ENCODE measurements around the gene BBS2.
"Not testable (repeated sequence)": the region's sequence is repeated elsewhere in the genome, so short reads cannot be mapped to it uniquely, and the experiment has no call there.

The BBS2 gene

DNA sequence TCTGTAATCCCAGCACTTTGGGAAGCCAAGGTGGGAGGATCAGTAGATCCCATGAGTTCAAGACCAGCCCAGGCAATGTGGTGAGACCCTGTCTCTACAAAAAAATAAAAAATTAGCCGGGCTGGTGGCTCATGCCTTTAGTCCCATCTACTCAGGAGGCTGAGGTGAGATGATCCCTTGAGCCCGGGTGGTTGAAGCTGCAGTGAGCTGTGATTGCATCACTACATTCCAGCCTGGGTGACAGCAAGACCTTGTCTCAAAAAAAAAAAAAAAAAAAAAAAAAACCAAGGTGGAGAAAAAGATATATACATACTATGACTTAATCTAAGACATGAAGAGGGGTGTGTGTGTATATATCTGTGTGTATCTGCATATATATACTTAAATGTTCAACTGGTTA lies 26.7 kb downstream of the BBS2 start:
- no peak overlapping the region for H3K4me3 ChIP-seq (replicated peaks; ENCODE audit: low read depth, low read length)
- no peak for DNase-seq (ENCODE audit: extremely low read depth, low read depth)
- TF ChIP-seq CTCF (IDR thresholded peaks at IDR 0.05; ENCODE audit: low read depth, low read length, missing control alignments) = no peak

DNA sequence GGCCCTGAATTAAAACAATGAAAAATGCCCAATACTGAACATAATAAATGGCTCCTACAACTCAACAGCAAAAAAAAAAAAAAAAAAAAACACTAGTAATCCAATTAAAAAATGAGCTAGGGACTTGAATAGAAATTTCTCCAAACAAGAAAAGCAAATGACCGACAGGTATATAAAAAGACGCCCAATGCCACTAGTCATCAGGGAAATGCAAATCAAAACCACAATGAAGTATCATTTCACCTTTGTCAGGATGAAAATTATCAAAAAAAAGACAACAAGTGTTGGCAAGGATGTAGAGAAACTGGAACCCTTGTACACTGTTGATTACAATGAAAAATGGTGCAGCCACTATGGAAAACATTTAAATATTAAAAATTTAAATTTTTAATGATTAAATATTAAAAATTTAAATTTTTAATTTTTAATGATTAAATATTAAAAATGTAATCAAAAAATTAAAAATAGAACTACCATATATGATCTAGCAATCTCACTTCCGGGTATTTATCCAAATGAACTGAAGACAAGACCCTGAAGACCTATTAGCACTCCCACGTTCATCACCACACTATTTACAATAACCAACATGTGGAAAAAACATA lies 28.1 kb downstream of the BBS2 start:
- no peak for DNase-seq (ENCODE audit: extremely low read depth, low read depth)
- TF ChIP-seq CTCF (IDR thresholded peaks at IDR 0.05; ENCODE audit: low read depth, low read length, missing control alignments) = no peak
- H3K4me3 ChIP-seq (replicated peaks; ENCODE audit: low read depth, low read length) = no peak overlapping the region

GRCh38 chr16:56488868-56489267 lies 31.0 kb downstream of the BBS2 start:
- H3K4me3 ChIP-seq (replicated peaks; ENCODE audit: low read depth, low read length); DNase-seq (ENCODE audit: extremely low read depth, low read depth): not testable (repeated sequence)

DNA sequence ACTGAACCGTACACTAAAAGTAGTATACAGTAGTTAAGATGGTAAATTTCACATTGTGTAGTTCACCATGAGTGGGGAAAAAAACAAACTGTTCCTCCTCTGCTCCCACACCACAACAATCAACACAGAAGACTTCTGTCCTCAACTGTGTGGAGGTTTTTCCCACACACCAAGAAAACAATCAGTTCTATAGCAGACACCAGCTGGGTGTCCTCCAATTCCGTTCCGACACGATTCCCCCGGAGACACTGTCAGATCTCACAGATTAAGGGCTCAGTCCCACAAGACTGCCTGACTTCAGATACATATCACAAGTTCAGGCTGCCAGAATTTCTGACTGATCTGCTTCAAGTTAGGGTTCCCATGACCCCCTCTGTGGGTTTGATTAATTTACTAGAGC lies 31.8 kb downstream of the BBS2 start:
- no peak for TF ChIP-seq CTCF (IDR thresholded peaks at IDR 0.05; ENCODE audit: low read depth, low read length, missing control alignments)
- no peak for DNase-seq (ENCODE audit: extremely low read depth, low read depth)
- H3K4me3 ChIP-seq (replicated peaks; ENCODE audit: low read depth, low read length) = no peak overlapping the region

- no peak for TF ChIP-seq CTCF (IDR thresholded peaks at IDR 0.05; ENCODE audit: low read depth, low read length, missing control alignments)
- no peak for DNase-seq (ENCODE audit: extremely low read depth, low read depth)
Observed at GRCh38 chr16:56483394-56483793, 36.4 kb downstream of the BBS2 start.

DNA sequence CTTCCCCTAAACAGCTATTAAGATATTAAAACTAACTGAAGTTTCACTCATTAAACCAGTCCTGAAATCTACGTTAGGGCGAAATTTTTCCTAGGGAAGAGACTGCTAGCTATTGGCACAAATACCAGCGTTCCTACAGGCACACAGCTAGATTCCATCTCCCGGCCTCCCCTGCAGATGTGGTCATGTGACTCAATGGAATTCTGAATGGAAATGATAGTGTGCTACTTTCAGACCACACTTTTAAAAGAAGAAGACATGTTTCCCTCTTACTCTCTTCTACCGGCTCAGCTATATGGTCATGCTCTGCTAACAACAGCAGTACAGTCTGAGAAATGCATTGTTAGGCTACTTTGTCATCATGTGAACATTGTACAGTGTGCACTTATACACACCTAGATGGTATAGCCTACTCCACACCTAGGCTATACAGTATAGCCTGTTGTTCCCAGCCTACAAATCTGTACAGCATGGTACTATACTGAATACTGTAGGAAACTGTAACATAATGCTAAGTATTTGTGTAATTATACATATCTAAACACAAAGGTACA lies 37.1 kb downstream of the BBS2 start:
- H3K4me3 ChIP-seq (replicated peaks; ENCODE audit: low read depth, low read length) = no peak overlapping the region
- DNase-seq (ENCODE audit: extremely low read depth, low read depth) = no peak
- TF ChIP-seq CTCF (IDR thresholded peaks at IDR 0.05; ENCODE audit: low read depth, low read length, missing control alignments) = no peak

More at GRCh38 chr16:56483394-56483793, 36.4 kb downstream of the BBS2 start:
- H3K4me3 ChIP-seq (replicated peaks; ENCODE audit: low read depth, low read length) = no peak overlapping the region

GRCh38 chr16:56481468-56482122 lies 38.2 kb downstream of the BBS2 start:
- TF ChIP-seq CTCF (IDR thresholded peaks at IDR 0.05; ENCODE audit: low read depth, low read length, missing control alignments) = no peak
- DNase-seq (ENCODE audit: extremely low read depth, low read depth) = no peak
- no peak overlapping the region for H3K4me3 ChIP-seq (replicated peaks; ENCODE audit: low read depth, low read length)

Measured in HFF-Myc (cell line).